Muscle of arm (tissue), 12 donors: Measurements from ENCODE around the gene PRKN. TPM values are rescaled to one million over a fixed set of nuclear protein-coding genes. Genes with fewer than 3 reads are reported as not detected.

Experiments
- DNase-seq: peaks from one replicate; pipeline ENCODE4 v3.0.0-alpha.2; 2013
- polyA plus RNA-seq, 12 donors: library from polyadenylated mRNA; unstranded; fragments of 120-200 nt; gene quantifications; one replicate each; pipeline ENCODE4 v1.2.1, GENCODE V29; 2013; ENCODE audit not compliant: insufficient read length in 12 of 12

PRKN gene
- polyA plus RNA-seq, 12 donors = 2.6 to 5.4 (median 3.9) TPM; not detected in 2

DNA sequence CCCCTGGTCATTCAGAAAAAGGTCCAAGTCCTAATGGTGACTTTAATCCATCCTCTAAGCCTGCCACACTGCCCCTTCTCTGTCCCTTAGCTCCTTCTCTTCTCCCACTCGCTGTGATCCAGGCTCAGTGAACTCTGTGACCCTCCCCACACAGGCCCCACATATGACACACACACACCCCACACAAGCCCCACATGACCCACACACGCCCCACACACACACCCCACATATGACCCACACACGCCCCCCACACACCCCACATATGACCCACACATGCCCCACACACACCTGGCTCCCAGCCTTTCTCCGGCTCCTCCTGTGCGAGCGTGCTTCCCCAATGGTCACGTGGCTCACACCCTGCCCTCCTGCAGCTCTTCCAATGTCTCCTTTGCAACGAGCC, 925.3 kb downstream of the PRKN start:
- no peak for DNase-seq

DNA sequence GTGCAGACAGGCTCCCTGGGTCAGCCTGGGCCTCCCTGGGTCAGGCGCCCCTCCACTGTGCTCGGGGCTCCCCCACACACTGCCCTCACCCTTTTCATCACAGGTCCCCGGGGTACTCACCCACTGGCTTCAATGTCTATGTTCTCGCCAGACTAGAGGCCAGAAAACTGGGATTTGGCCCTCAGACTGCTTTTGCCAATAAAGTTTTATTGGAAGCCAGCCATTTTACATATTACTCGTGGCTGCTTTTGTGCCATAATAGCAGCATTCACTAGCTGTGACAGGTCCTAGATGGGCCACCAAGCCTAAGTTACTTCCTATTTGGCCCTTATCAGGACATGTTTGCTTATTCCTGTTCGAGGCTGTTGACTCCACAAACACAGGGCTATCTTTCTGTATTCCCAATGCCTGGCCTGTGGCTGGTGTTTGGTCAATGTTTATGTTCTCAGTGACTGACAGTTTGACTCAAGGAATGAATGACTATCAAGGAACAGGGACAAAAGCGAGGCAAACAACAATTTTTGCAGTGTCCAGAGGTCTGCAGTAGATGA, 928.6 kb downstream of the PRKN start:
- no peak for DNase-seq

DNA sequence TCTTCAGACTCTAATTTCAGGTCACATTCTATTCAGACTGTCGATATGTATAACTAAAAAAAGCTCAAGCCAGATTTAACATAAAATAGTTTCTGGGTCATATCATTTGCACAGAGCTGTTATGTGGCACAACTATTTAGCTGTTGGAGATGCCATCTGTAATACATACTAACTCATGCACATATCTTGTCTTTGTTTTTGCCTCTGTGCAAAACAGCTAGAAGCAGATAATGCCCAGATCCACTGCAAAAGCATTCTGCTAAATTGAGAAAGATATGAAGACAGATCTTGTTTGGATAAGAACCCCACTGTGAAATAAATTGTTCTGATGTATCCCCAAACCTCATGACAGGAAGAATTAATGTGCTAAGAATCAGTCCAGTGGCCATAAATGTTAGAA, 930.9 kb downstream of the PRKN start:
- DNase-seq = no peak

DNA sequence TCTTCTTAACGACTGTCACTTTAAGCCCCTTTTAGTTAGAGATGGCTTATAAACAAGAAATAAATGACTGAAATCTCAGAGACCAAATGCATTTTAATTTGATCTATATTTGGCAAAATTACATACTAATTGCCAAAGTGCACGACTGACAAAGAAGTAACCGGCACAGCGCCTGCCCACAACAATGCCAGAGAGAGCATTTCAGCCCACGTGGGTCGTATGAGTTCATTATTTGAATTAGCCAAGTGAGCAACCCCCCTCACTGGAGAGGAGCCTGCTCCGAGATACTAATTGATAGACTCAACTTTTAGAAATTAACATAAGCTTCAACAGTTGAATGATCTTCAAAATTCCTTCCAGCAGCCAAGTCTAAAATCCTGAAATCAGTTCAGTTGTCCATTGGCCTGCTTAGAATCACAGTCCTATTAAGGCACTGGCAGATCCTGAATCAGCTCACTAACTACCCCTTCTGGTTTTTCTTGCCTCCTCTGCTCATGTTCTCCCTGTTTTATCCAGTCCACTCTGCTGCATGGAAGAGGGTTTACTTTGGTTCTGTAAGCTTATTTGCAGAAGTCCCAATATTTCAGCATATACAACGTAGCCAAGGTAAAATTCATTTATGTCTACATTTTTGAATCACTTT, 934.6 kb downstream of the PRKN start:
- no peak for DNase-seq

DNA sequence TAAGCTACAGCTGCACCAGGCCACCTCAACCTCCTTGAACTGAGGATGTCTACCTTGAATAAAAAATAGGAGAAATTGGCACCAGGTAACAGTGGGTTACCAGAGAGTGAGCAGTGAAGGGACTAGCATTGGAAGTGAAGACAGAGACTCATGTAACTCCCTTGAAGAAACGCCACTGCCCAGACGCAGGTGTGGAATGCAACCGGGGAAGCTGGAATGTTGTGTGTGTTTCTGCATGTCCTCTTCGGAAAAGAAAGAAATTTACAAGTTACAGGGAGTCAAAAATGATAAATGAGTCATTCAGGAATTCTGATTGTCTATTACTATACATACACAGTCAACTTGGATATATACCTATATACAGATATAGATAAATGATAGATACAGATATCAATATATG, 939.0 kb downstream of the PRKN start:
- no peak for DNase-seq

DNA sequence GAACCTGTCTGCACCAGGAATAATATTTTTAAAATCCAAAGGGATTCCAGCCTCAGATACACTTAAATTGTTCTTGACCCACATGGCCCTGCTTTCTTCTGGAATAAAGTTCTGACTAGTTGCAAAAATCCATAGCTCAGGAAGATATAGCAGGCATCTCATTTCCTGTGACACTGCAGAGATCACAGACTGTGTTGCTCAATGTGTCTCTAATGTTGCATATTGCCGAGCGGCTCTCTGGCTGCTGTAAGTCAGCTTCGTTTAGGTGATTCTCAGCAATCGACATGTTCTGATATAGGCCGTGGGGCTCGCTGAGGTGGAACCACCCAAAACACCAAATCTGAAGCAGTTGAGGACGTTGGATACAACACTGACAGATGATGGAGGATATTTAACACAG, 955.4 kb downstream of the PRKN start:
- DNase-seq = no peak

DNA sequence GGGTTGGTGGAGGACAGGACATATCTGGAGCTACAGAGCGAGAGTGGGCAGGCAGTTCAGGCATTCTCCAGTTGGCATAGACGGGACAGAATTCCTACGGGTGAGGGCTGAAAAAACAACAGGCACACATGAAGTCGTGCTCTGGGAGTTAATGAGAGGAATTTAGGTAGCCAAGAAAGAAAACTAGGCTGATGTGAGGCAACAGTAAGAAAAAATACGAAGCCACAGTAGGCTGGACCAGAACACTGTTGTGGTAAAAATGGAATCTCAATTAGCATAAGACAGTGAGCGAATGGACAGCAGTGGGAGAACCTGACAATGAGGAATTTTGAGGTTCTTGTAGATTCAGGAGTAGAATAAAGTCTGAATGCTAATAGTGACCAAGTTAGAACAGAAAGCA, 965.6 kb downstream of the PRKN start:
- DNase-seq = no peak

DNA sequence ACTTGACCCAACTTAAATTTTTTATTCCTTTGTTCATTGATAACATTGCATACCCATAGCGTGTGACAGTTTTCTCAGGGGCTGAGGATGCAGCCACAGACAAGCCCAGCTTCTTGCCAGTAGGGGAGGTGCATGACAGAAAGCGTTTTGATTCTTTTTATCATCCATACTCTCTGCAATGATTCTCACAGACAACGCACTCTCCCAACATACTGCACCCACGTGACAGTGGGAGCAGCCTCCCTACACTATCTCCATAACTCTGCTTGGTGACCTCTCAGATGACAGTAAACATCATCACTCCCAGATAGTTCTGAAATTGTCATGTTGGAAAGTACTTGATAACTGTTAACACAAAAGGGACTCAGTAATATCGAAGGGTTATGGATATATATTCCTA, 972.5 kb downstream of the PRKN start:
- DNase-seq = no peak

DNA sequence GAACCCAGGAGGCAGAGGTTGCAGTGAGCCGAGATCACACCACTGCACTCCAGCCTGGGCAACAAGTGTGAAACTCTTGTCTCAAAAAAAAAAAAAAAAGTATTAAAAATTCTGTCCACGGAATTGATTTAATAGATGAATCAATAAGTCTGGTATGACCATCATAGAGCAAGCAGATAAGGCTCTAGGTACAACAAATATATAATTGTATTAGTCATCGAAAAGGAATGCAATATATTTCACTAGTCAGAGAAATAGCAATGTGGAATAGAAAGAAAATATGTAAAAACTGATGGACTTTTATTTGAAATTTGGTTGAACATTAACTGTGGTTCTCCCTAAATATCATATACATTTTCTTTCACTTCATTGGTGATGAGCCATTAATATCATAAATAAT, 976.9 kb downstream of the PRKN start:
- no peak for DNase-seq

DNA sequence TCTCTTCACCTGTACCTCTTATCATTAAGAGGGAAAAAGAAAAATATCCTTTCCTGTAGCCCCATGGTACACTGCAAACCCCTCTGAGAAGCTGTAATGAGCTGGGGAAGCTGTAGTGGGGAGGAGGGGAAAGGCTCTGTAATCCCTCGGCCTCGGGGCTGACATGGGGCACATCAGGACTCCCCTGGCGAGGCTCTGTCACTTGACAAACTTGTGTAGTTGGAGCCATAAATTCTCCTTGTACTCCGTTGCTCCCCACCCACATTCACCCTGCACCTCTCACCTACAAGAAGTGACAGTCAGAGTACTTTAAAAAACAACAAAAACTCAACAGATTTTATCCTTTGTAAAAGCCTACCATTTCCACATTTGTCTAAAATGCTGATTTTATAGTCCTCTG, 978.0 kb downstream of the PRKN start:
- no peak for DNase-seq

DNA sequence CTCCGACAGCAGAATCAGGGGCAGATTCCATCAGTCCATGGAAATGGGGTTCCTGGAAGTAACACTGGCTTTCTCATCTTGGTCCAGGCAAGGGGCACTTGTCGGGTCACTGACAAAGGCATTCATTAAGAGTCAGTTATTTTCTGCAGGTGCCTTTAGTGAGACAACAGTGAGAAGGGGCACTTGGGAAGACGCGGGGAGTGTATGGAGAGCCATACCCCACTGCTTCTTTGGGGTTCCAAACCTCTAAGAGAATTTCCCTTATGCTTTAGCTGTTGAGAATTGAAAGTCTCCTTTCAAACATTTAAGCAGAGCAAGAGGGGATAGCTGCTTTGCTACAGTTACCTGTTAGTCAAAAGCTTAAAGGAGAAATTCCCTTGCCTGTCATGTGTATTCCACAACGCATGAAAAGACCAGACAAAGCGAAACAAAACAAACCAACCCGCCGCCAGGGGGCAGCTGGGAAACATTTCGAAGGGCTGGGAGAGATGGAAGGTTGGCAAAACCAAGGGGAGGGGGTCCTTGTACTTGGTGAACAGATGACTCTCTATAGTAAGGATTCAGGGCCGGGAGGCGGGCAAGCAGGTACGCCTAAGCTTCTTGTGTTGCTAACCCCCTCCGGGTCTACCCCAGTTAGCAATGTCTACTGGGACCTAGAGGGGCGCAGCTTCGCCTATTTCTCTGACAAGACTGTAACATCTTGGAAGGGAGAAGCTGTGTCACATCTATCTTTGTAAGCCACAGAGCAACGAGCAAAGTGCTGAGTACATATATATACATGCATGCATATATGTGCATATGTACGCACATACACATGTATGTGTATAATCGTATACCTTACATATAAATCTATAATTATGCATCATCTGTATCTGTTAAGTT, 978.8 kb downstream of the PRKN start:
- DNase-seq = peak; percentile 36

DNA sequence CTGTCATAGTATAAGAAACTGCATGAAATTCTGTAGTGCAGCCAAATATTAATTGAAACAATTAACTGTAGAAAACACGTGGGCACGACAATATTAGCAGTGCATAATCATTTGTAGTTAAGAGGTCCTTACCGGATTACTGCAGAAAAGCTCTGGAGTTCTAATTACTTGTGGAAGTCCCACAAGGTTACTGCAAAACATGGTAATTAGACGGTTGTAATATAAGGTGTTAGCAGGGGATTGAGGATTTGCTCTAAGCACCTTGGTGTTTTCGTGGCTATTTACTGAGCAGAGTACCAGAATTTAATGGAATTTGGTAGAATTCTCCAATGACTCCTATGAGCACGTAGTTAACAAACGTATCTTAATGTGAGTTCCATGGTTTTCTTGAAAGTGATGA, 980.1 kb downstream of the PRKN start:
- no peak for DNase-seq

DNA sequence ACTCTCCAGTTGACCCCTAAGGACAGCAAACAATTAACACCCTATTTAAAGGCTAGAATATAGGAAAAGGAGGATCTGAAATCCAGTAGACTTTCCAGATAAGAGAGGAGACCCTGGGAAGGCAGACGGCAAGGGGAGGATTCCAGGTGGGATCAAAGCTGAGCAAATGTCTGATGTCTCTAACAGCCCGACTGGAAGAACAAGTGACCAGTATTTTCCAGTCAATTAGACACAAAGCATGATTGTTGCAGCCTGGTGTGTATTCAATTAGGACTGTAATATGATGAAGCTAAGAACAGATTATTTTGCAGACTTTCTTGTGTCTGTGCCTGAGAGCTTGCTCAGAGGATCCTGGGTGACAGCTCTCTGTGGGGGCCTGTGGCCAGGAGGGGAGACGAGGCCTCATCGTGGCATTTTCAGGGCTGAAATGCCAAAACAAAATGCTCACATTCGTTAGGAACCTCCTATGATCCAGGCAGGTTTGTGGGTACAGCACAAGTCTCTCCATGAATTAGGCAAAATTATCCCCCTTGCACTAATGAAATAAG, 981.9 kb downstream of the PRKN start:
- DNase-seq = no peak

DNA sequence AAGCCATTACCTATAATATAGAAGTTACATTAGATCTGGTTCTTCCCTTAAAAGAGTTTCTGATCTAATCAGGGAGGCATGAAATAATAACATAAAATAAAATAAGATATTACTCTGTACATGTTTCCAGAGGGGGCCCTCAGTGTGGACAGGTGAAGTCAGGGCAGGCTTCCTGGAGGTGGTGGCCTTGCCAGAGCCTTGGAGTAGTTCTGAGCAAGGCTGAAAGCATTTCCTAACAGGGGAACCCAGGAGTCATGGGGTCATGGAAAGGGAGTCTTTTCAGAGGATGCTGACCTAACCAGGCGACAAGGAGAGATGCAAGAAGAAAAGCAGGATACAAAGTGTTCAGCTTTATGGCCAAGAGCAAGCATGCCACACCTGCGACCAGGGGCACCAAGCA, 982.4 kb downstream of the PRKN start:
- no peak for DNase-seq

DNA sequence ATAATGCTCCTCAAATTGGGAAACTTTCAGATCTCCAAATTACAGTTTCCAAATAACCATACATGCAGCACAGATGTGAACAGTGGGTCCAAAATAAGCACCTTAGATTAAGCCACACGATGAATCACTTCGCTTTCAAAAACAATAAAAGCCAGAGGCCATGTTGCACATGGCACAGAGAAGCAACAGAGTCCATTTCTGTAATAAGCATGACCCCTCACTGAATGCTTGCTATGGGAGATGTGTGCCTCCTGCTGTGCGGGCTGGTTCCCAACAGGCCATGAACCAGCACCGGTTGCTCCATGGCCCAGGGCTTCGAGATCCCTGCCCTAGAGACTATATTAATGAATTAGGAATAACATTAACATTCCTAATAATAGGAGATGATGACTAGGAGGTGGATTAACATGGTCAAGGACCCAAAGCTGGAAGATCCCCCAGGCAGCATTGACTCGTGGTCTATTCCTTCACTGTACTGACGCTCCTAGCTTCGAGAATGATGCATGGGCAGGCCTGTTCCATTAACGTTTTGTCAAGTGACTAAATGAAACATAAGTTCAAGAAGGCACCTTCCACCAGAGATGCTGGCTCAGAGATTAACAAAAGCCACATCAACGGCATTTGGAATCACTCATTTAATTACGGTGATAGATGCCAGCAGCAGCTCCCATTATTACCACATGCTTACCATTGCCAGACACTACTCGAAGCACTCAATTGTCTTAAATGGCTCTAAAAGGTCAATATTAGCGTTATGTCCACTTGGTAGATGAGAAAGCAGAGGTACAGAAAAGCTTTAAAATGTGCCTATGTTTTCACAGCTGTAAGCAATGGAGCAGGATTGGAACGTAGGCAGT, 983.1 kb downstream of the PRKN start:
- no peak for DNase-seq

DNA sequence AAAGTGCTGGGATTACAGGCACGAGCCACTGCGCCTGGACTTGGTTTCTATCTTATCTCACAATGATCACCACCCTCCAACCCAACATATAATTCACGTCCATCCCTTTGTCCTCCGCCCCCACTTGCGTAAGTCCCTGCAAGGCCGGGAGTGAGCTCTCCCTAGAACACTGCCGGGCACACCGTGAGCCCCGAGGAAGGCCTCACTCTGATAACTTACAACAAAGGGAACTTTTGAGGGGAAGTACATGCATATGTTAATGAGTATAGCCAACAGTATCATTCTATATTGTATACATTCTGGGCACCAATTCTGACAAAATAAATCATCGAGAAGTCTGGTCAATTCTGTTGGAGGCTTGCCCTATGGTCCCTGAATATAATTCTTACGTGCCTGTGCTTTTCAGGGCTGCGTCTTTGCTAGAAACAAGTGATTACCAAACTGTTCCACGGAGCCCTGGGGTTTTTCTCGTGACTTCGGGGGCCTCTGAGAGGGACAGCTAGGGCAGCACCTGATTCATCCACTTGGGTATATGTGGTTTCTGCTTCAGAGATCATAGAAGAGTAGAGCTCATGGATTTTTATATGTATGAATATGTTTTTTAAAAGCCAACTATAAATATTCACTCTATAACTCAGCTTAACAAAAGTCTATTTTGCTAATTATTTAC, 983.9 kb downstream of the PRKN start:
- DNase-seq = no peak

DNA sequence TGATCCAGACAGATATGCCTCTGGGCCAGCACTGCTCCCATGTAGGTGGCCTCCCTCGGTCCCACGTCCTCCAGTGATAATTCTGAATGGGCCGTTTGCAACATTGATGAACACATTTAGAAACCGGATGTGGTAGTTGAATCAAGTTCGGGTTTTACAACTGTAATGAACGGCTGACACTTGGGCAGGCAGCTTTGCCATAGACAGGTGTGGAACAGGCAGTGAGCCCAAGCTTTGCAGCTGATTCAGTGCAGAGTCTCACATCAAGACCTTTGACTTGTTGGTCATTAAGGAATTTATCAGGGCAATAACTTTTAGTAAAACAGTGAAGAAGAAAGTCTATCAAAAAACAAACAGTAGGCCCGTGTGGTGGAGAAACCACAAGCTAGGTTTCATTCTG, 987.1 kb downstream of the PRKN start:
- DNase-seq = no peak

DNA sequence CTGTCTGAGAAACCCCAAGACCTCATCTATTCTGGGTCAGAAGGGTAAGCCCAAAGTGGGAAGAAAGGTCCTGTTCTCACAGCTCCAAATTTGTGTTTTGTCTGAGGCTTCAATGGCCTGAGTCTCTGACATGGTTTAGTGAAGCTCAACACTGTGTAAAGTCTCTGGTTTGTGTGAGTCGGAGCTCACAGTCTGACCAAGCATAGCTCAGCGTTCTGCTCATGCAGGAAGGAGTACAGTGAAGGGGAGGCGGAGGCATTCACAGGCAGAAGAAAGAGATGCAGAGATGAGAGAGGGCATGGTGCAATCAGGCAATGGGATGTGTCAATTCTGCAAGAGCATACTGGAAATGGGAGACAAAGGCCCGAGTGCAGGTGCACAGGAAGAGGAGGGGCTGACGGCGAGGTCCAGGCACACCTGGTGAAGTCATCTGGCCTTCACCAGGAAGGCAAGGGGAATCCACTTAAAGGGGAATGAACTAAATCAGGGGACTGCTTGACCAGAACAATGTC, 990.7 kb downstream of the PRKN start:
- no peak for DNase-seq

DNA sequence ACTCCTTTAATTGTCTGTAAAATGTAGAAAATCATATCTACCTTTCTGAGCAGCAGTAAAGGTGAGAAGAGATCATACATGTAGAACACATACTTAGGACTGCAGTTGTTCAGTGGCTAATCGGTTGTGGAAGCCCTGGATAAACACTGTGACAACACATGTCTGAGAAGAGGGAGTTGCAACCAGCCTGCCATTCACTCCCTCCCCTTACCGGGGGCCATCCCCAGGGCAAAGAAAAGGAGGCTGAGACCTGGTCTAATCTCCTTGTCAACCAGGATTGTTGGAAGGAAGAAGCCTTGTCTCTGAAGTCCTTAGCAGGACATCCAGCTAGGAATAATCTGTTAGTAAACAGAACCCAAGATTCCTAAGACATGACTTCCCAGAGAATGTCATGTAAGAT, 991.2 kb downstream of the PRKN start:
- DNase-seq = no peak

DNA sequence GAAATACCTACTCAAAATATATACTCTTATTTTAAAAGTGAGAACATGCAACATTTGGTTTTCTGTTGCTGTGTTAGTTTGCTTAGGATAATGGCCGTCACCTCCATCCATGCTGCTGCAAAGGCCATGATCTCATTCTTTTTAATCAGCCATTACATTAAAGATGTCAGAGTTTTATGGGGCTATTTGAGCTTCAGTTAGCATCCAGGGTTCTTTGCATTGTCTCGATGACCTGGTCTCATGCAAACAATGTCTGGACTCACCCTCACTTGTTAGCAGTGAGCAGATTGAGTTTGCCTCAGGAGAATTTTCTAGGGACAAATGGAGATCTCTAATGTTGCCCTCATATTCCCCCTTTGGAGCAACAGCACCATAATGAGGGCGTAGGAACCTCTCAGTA, 995.0 kb downstream of the PRKN start:
- DNase-seq = no peak
